Measurements from ENCODE around the gene ATP9A. TPM values are rescaled to one million over a fixed set of nuclear protein-coding genes. Genes with fewer than 3 reads are reported as not detected.

Gene ATP9A
- total RNA-seq, 1 experiment from 2014 or later = 12.1 TPM

DNA sequence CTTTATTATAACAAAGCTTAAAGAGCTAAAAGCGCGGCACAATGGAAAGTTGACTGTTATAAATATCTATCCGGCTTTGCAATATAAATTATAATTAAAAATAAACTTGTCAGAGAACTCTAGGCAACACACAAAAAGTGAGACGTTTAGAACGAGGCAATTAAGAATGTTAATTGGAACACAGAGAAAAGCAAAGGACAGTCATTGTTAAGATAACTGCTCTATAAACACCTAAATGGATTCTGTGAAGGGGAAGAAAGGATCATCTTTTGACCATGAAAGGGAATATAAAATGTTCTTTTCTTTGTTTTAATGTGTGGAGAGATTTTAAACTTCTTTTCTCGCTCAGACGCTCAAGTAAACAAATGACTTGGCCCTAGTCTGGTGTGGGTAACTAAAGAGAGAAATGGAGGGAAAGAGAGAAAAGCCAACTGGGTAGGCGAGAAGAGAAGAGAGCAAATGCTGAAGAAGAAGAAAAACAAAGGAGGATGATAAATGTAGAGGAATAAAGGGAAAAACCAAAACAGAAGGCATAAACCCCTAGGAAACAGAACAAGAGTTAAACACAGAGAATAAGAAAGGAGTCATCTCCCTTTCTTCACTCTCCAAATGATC lies 43.4 kb upstream of the ATP9A start:
- DNase-seq = no peak
- H3K27me3 Mint-ChIP-seq (ENCODE audit: low read depth) = no peaks in the 10 kb centered on the region
- H3K14ac ChIP-seq (ENCODE audit: insufficient read depth, low read length) = no peak overlapping the region
- no peaks in the 10 kb centered on the region for H3K27me3 ChIP-seq (ENCODE audit: insufficient read depth, low read length)
- no peak overlapping the region for H2BK12ac ChIP-seq (ENCODE audit: insufficient read length, low read depth, low read length)
- WGBS (ENCODE audit: extremely low coverage, insufficient read length, low lambda C conversion rate) = no CpG with 5 or more reads among the region's 8 CpGs
- H2BK5ac ChIP-seq (ENCODE audit: insufficient read length, low read length) = no peak overlapping the region
- no peak overlapping the region for H2BK15ac ChIP-seq (ENCODE audit: low read depth, low read length)
- peaks cover 4% of the 10 kb centered on the region; the same call in 1 of the 2 replicates for H3K4me1 ChIP-seq (ENCODE audit: insufficient read depth, low read length)
- no peak overlapping the region for H2BK120ac ChIP-seq (ENCODE audit: low read depth, low read length, poor library complexity, severe bottlenecking)
- H2AK5ac ChIP-seq (ENCODE audit: insufficient read length, low read length) = no peak overlapping the region
- no peak overlapping the region for H2BK20ac ChIP-seq (ENCODE audit: low read depth, low read length, poor library complexity, severe bottlenecking)
- H3K9ac ChIP-seq (ENCODE audit: extremely low read depth, insufficient read length, low read length) = no peak overlapping the region
- H3K9me3 Mint-ChIP-seq = no peaks in the 10 kb centered on the region
- no peaks in the 10 kb centered on the region for H3K79me2 ChIP-seq (ENCODE audit: insufficient read depth, low read length)
- no peak overlapping the region for H3K4me3 Mint-ChIP-seq
- no peak overlapping the region for H3K4ac ChIP-seq (ENCODE audit: low read depth, low read length)
- H3T11ph ChIP-seq (ENCODE audit: low read length) = no peak overlapping the region
- peak overlapping the region; percentile 3 for H3K27ac ChIP-seq (ENCODE audit: insufficient read length, low read depth, low read length)
- no peaks in the 10 kb centered on the region for H3K79me1 ChIP-seq (ENCODE audit: insufficient read depth, low read depth, low read length, poor library complexity, severe bottlenecking)
- H4K5ac ChIP-seq (ENCODE audit: insufficient read length, low read depth, low read length) = no peak overlapping the region
- H4K8ac ChIP-seq (replicated peaks; ENCODE audit: insufficient read length, low read depth, low read length) = no peak overlapping the region
- no peaks in the 10 kb centered on the region for H3K23me2 ChIP-seq (ENCODE audit: insufficient read length, low read depth, low read length, poor library complexity, severe bottlenecking)
- H2AFZ ChIP-seq (ENCODE audit: low read length) = no peak overlapping the region
- H3K56ac ChIP-seq (ENCODE audit: insufficient read length, low read depth, low read length) = no peak overlapping the region
- no peaks in the 10 kb centered on the region for H4K20me1 ChIP-seq (ENCODE audit: control insufficient read depth, insufficient read depth, insufficient read length)
- TF ChIP-seq, protein P1, sequence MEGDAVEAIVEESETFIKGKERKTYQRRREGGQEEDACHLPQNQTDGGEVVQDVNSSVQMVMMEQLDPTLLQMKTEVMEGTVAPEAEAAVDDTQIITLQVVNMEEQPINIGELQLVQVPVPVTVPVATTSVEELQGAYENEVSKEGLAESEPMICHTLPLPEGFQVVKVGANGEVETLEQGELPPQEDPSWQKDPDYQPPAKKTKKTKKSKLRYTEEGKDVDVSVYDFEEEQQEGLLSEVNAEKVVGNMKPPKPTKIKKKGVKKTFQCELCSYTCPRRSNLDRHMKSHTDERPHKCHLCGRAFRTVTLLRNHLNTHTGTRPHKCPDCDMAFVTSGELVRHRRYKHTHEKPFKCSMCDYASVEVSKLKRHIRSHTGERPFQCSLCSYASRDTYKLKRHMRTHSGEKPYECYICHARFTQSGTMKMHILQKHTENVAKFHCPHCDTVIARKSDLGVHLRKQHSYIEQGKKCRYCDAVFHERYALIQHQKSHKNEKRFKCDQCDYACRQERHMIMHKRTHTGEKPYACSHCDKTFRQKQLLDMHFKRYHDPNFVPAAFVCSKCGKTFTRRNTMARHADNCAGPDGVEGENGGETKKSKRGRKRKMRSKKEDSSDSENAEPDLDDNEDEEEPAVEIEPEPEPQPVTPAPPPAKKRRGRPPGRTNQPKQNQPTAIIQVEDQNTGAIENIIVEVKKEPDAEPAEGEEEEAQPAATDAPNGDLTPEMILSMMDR (conservative IDR thresholded peaks at IDR 0.05) = no peak
- H3K9me3 ChIP-seq (ENCODE audit: control insufficient read depth, low read depth, low read length) = no peaks in the 10 kb centered on the region
- peaks cover 29 to 30% of the 10 kb centered on the region in 2 experiments for H3K4me1 Mint-ChIP-seq
- H3K27ac Mint-ChIP-seq = peak overlapping the region; percentile 5 to 94 (median 76); a peak in 5 of 7 replicates
- no peaks in the 10 kb centered on the region for H3K36me3 Mint-ChIP-seq (ENCODE audit: insufficient read depth in 1 of 3, low read depth in 3 of 3)
- no peak overlapping the region for H3K4me2 ChIP-seq (ENCODE audit: insufficient read depth, insufficient read length, low read length)
- H3K23ac ChIP-seq (ENCODE audit: insufficient read length, low read depth, low read length) = no peak overlapping the region
- no peak overlapping the region for H4K91ac ChIP-seq (ENCODE audit: insufficient read length, low read depth, low read length)
- no peak overlapping the region for H3K18ac ChIP-seq (ENCODE audit: insufficient read length, low read depth, low read length)

Data from H9 (cell line).